ENCODE data around the gene PGM2. TPM values are rescaled to one million over a fixed set of nuclear protein-coding genes. Genes with fewer than 3 reads are reported as not detected.

PGM2 gene
- polyA plus RNA-seq, 2 donors = 21.0 to 57.3 TPM

- Histone ChIP-seq H3K36me3 (ENCODE audit: control insufficient read depth in 2 of 2, insufficient read depth in 2 of 2, low read length in 1 of 2) (peaks cover 10 to 29% of the 10 kb centered on the region in 2 donors), H3K27ac (ENCODE audit: low read depth in 2 of 2, low read length in 1 of 2) (no peak overlapping the region), H3K4me1 (ENCODE audit: control insufficient read depth in 2 of 2, insufficient read depth in 2 of 2, low read length in 1 of 2) (no peaks in the 10 kb centered on the region), H3K9me3 (ENCODE audit: control insufficient read depth in 2 of 2, insufficient read depth in 1 of 2, low read depth in 1 of 2, low read length in 1 of 2) (no peaks in the 10 kb centered on the region), H3K4me3 (ENCODE audit: low read depth in 1 of 2, low read length in 2 of 2) (no peak overlapping the region), H3K27me3 (ENCODE audit: control insufficient read depth in 1 of 2, insufficient read depth in 2 of 2, low read length in 2 of 2) (no peaks in the 10 kb centered on the region)
- 95 to 97% methylated on average over 4 of the region's 4 CpGs for WGBS, 2 donors
These were observed 18.7 kb downstream of the PGM2 start for GRCh38 chr4:37845201-37845600.

DNA sequence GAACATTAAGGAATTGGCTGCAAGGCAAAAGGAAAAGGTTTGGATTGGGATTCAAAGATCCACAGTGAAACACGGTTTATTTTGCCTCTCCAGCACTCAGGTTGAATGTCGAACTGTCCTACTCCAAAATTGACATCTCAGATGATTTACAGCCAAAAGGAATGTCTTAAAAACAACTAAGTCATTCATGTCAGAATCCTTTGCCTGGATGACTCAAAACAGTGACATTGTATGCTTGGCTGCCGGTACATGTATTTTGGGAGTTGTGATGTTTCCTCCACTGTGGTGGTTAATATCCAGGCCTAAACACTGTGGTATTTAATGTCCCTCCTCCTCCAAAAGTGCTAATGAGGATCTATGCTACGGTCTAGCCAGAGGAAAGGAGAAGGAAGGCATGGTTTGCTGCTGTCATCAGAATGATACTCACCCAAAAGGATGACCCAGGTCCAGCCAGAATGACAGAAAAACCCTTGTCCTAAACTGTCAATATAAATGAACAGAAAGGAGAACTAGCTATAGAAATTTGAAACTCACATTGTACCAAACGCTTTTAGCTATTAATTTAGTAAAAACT is 20.9 kb downstream of the PGM2 start:
- no peaks in the 10 kb centered on the region for H3K27me3 ChIP-seq (ENCODE audit: control insufficient read depth in 1 of 2, insufficient read depth in 2 of 2, low read length in 2 of 2)
- H3K4me3 ChIP-seq (ENCODE audit: low read depth in 1 of 2, low read length in 2 of 2) = no peak overlapping the region
- no peak overlapping the region for H3K27ac ChIP-seq (ENCODE audit: low read depth in 2 of 2, low read length in 1 of 2)
- no peaks in the 10 kb centered on the region for H3K9me3 ChIP-seq (ENCODE audit: control insufficient read depth in 2 of 2, insufficient read depth in 1 of 2, low read depth in 1 of 2, low read length in 1 of 2)
- no peaks in the 10 kb centered on the region for H3K4me1 ChIP-seq (ENCODE audit: control insufficient read depth in 2 of 2, insufficient read depth in 2 of 2, low read length in 1 of 2)
- peaks cover 10 to 20% of the 10 kb centered on the region in 2 donors for H3K36me3 ChIP-seq (ENCODE audit: control insufficient read depth in 2 of 2, insufficient read depth in 2 of 2, low read length in 1 of 2)
- 60 to 61% methylated on average over 5 of the region's 5 CpGs for WGBS, 2 donors

DNA sequence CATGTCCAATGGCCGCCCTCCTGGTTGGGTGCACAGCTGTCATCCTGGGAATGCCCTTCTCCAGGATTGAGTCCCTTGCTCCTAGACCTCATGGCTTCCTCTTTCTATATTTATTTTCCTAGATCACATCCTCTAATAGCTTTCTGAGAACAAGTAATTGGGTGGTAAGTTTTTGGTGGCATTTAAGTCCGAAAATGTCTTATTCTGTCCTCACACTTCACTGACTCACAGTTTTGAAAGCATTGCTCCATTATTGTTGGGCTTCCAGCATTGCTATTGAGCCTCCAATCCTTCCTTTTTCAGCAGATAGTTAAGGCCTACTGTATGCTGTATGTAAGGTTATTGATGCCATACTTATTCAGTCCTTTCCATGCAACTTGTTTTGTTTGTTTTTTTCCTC is 25.9 kb downstream of the PGM2 start:
- WGBS, 2 donors = 88 to 90% methylated on average over 2 of the region's 2 CpGs
- Histone ChIP-seq H3K27me3 (ENCODE audit: control insufficient read depth in 1 of 2, insufficient read depth in 2 of 2, low read length in 2 of 2) (no peaks in the 10 kb centered on the region), H3K36me3 (ENCODE audit: control insufficient read depth in 2 of 2, insufficient read depth in 2 of 2, low read length in 1 of 2) (peaks cover 9 to 11% of the 10 kb centered on the region in 2 donors), H3K27ac (ENCODE audit: low read depth in 2 of 2, low read length in 1 of 2) (no peak overlapping the region), H3K4me3 (ENCODE audit: low read depth in 1 of 2, low read length in 2 of 2) (no peak overlapping the region), H3K4me1 (ENCODE audit: control insufficient read depth in 2 of 2, insufficient read depth in 2 of 2, low read length in 1 of 2) (no peaks in the 10 kb centered on the region), H3K9me3 (ENCODE audit: control insufficient read depth in 2 of 2, insufficient read depth in 1 of 2, low read depth in 1 of 2, low read length in 1 of 2) (no peaks in the 10 kb centered on the region)

DNA sequence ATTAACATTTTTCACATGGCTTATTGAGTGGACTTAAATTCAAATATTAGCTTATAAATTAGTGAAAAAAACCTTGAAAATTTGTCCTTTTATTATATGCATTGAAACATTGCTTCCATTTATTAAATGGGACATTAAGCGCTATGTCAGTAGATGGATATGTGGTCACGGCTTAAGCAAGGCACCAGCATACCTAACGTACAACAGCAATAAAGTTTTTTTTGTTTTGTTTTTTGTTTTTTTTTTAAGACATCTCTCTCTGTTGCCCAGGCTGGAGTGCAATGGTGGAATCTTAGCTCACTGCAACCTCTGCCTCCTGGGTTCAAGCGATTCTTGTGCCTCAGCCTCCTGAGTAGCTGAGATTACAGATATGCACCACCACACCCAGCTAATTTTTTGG is 31.6 kb downstream of the PGM2 start:
- H3K4me3 ChIP-seq (ENCODE audit: low read depth in 1 of 2, low read length in 2 of 2) = no peak overlapping the region
- WGBS, 2 donors = 89 to 97% methylated on average over 4 of the region's 4 CpGs
- H3K4me1 ChIP-seq (ENCODE audit: control insufficient read depth in 2 of 2, insufficient read depth in 2 of 2, low read length in 1 of 2) = no peaks in the 10 kb centered on the region
- peaks cover 4 to 7% of the 10 kb centered on the region in 2 donors for H3K36me3 ChIP-seq (ENCODE audit: control insufficient read depth in 2 of 2, insufficient read depth in 2 of 2, low read length in 1 of 2)
- no peaks in the 10 kb centered on the region for H3K27me3 ChIP-seq (ENCODE audit: control insufficient read depth in 1 of 2, insufficient read depth in 2 of 2, low read length in 2 of 2)
- no peaks in the 10 kb centered on the region for H3K9me3 ChIP-seq (ENCODE audit: control insufficient read depth in 2 of 2, insufficient read depth in 1 of 2, low read depth in 1 of 2, low read length in 1 of 2)
- H3K27ac ChIP-seq (ENCODE audit: low read depth in 2 of 2, low read length in 1 of 2) = no peak overlapping the region

- H3K4me1 ChIP-seq (ENCODE audit: control insufficient read depth in 2 of 2, insufficient read depth in 2 of 2, low read length in 1 of 2) = no peaks in the 10 kb centered on the region
- H3K27me3 ChIP-seq (ENCODE audit: control insufficient read depth in 1 of 2, insufficient read depth in 2 of 2, low read length in 2 of 2) = no peaks in the 10 kb centered on the region
- no peaks in the 10 kb centered on the region for H3K9me3 ChIP-seq (ENCODE audit: control insufficient read depth in 2 of 2, insufficient read depth in 1 of 2, low read depth in 1 of 2, low read length in 1 of 2)
- no peak overlapping the region for H3K4me3 ChIP-seq (ENCODE audit: low read depth in 1 of 2, low read length in 2 of 2)
- peaks cover 5 to 7% of the 10 kb centered on the region in 2 donors for H3K36me3 ChIP-seq (ENCODE audit: control insufficient read depth in 2 of 2, insufficient read depth in 2 of 2, low read length in 1 of 2)
- H3K27ac ChIP-seq (ENCODE audit: low read depth in 2 of 2, low read length in 1 of 2) = no peak overlapping the region
These were observed 32.4 kb downstream of the PGM2 start for GRCh38 chr4:37858872-37859271.

DNA sequence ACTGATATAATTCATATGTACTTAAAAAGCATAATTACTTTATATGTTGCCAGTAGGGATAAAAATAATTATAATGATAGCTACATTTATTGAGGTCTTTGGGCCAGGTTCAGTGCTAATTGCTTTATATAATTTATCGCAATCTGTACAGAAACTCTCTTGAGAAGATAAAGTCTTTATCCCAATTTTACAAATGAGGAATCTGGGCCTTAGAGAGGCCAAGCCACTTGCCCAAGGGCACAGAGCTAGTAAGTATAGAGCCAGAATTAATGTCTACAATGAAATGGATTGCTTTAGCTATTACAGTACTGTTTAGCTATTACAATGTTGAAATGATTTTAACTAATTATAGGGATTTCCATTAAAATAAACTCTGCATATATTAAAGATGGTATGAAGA is 33.8 kb downstream of the PGM2 start:
- H3K27ac ChIP-seq (ENCODE audit: low read depth in 2 of 2, low read length in 1 of 2) = no peak overlapping the region
- no peaks in the 10 kb centered on the region for H3K27me3 ChIP-seq (ENCODE audit: control insufficient read depth in 1 of 2, insufficient read depth in 2 of 2, low read length in 2 of 2)
- 89 to 98% methylated on average over 1 of the region's 1 CpG for WGBS, 2 donors
- H3K36me3 ChIP-seq (ENCODE audit: control insufficient read depth in 2 of 2, insufficient read depth in 2 of 2, low read length in 1 of 2) = peaks cover 5 to 7% of the 10 kb centered on the region in 2 donors
- no peaks in the 10 kb centered on the region for H3K9me3 ChIP-seq (ENCODE audit: control insufficient read depth in 2 of 2, insufficient read depth in 1 of 2, low read depth in 1 of 2, low read length in 1 of 2)
- H3K4me1 ChIP-seq (ENCODE audit: control insufficient read depth in 2 of 2, insufficient read depth in 2 of 2, low read length in 1 of 2) = no peaks in the 10 kb centered on the region
- no peak overlapping the region for H3K4me3 ChIP-seq (ENCODE audit: low read depth in 1 of 2, low read length in 2 of 2)

- 89 to 95% methylated on average over 4 of the region's 4 CpGs for WGBS, 2 donors
- Histone ChIP-seq H3K27ac (ENCODE audit: low read depth in 2 of 2, low read length in 1 of 2) (no peak overlapping the region), H3K9me3 (ENCODE audit: control insufficient read depth in 2 of 2, insufficient read depth in 1 of 2, low read depth in 1 of 2, low read length in 1 of 2) (no peaks in the 10 kb centered on the region), H3K36me3 (ENCODE audit: control insufficient read depth in 2 of 2, insufficient read depth in 2 of 2, low read length in 1 of 2) (peaks cover 2 to 6% of the 10 kb centered on the region in 2 donors), H3K27me3 (ENCODE audit: control insufficient read depth in 1 of 2, insufficient read depth in 2 of 2, low read length in 2 of 2) (no peaks in the 10 kb centered on the region), H3K4me3 (ENCODE audit: low read depth in 1 of 2, low read length in 2 of 2) (no peak overlapping the region), H3K4me1 (ENCODE audit: control insufficient read depth in 2 of 2, insufficient read depth in 2 of 2, low read length in 1 of 2) (no peaks in the 10 kb centered on the region)
These were observed 36.5 kb downstream of the PGM2 start for GRCh38 chr4:37862961-37863360.

DNA sequence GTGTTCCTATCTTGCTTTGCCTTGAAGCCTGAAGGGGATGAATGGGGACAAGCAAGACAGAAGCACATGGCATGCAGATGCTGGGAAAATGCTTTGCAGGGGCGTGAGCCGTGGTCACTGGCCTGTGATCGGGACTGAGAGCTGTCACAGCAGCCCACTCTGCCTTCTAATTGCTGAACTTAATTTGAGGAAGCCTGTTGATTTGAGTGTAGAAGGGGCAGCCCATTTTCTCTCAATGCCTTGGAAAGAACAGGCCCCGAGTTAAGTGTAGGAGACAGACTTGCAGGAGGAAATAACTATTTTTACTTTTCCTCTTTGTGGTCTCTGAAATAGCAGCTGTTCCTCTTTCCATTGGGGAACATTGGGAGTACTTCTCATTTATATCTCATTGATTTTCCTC is 38.3 kb downstream of the PGM2 start:
- Histone ChIP-seq H3K36me3 (ENCODE audit: control insufficient read depth in 2 of 2, insufficient read depth in 2 of 2, low read length in 1 of 2) (peaks cover 2 to 9% of the 10 kb centered on the region in 2 donors), H3K4me3 (ENCODE audit: low read depth in 1 of 2, low read length in 2 of 2) (no peak overlapping the region), H3K9me3 (ENCODE audit: control insufficient read depth in 2 of 2, insufficient read depth in 1 of 2, low read depth in 1 of 2, low read length in 1 of 2) (no peaks in the 10 kb centered on the region), H3K27me3 (ENCODE audit: control insufficient read depth in 1 of 2, insufficient read depth in 2 of 2, low read length in 2 of 2) (no peaks in the 10 kb centered on the region), H3K4me1 (ENCODE audit: control insufficient read depth in 2 of 2, insufficient read depth in 2 of 2, low read length in 1 of 2) (no peaks in the 10 kb centered on the region), H3K27ac (ENCODE audit: low read depth in 2 of 2, low read length in 1 of 2) (no peak overlapping the region)
- 73 to 84% methylated on average over 4 of the region's 4 CpGs for WGBS, 2 donors

DNA sequence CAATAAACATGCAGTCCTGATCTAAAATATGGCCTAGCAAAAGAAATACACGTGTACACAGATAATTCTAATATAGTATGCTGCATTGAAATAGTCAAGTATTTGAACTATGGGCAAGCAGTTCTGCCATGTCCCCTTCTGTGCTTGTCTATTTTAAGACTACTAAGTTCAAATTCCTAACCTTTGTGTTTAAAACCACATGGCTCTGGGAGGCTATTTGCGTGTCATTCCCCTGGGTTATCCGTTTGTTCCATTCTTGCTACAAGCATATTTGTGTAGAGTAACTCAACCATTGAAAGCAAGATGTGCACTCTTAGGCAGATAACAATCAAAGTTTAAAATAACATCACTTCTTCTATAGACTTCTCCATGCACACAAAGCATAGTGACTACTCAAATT is 39.0 kb downstream of the PGM2 start:
- Histone ChIP-seq H3K4me3 (ENCODE audit: low read depth in 1 of 2, low read length in 2 of 2) (no peak overlapping the region), H3K36me3 (ENCODE audit: control insufficient read depth in 2 of 2, insufficient read depth in 2 of 2, low read length in 1 of 2) (peaks cover 2 to 9% of the 10 kb centered on the region in 2 donors), H3K4me1 (ENCODE audit: control insufficient read depth in 2 of 2, insufficient read depth in 2 of 2, low read length in 1 of 2) (no peaks in the 10 kb centered on the region), H3K27ac (ENCODE audit: low read depth in 2 of 2, low read length in 1 of 2) (no peak overlapping the region), H3K9me3 (ENCODE audit: control insufficient read depth in 2 of 2, insufficient read depth in 1 of 2, low read depth in 1 of 2, low read length in 1 of 2) (no peaks in the 10 kb centered on the region), H3K27me3 (ENCODE audit: control insufficient read depth in 1 of 2, insufficient read depth in 2 of 2, low read length in 2 of 2) (no peaks in the 10 kb centered on the region)
- WGBS, 2 donors = 80 to 89% methylated on average over 3 of the region's 3 CpGs

DNA sequence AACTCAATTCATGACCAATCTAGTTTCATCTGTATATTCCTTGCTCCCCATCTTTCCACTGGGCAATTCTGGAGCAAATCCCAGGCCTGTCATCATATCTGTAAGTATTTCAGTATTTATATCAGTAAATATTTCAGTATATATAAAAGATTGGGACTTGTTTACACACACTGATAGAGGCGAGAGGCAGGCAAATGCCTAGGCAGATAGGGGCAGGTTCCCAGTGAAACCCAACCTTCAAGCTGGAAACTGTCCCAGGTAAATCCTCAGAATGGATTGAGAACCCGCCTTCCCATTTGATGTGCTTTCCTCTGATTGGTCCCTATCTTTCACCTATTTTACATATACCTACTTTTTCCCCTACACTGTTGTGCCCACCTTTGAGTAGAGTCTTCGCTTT is 40.6 kb downstream of the PGM2 start:
- Histone ChIP-seq H3K4me1 (ENCODE audit: control insufficient read depth in 2 of 2, insufficient read depth in 2 of 2, low read length in 1 of 2) (no peaks in the 10 kb centered on the region), H3K27me3 (ENCODE audit: control insufficient read depth in 1 of 2, insufficient read depth in 2 of 2, low read length in 2 of 2) (no peaks in the 10 kb centered on the region), H3K4me3 (ENCODE audit: low read depth in 1 of 2, low read length in 2 of 2) (no peak overlapping the region), H3K36me3 (ENCODE audit: control insufficient read depth in 2 of 2, insufficient read depth in 2 of 2, low read length in 1 of 2) (peaks cover 0 to 9% of the 10 kb centered on the region in 2 donors), H3K27ac (ENCODE audit: low read depth in 2 of 2, low read length in 1 of 2) (no peak overlapping the region), H3K9me3 (ENCODE audit: control insufficient read depth in 2 of 2, insufficient read depth in 1 of 2, low read depth in 1 of 2, low read length in 1 of 2) (no peaks in the 10 kb centered on the region)
- WGBS, 2 donors = 87 to 94% methylated on average over 3 of the region's 3 CpGs

Measured in esophagus (tissue), 2 donors.